Bronchial epithelial cell (primary cell): Measurements from ENCODE around the gene MYOD1. TPM values are rescaled to one million over a fixed set of nuclear protein-coding genes. Genes with fewer than 3 reads are reported as not detected.

Experiments used
- DNase-seq: peaks from one replicate; pipeline ENCODE4 v3.0.0-alpha.2; 2010; ENCODE audit warnings: low read depth
- FAIRE-seq: peaks from 2 replicates; lab custom pipeline; 2011; peaks lifted over from hg19 to GRCh38; lab: Jason Lieb, UNC
- H3K27me3 ChIP-seq: 2 replicates; pipeline ENCODE4 v1.5.1; 2011; ENCODE audit warnings: low read length; ENCODE audit not compliant: control insufficient read depth, insufficient read depth
- H3K36me3 ChIP-seq: 2 replicates; pipeline ENCODE4 v1.5.1; 2011; ENCODE audit warnings: low read length; ENCODE audit not compliant: control insufficient read depth, insufficient read depth
- H3K4me3 ChIP-seq: 2 replicates; pipeline ENCODE4 v1.5.1; 2011; ENCODE audit warnings: mild to moderate bottlenecking, low read depth, low read length, control low read depth
- CTCF ChIP-seq: IDR thresholded peaks from 2 replicates; pipeline ENCODE4 v1.5.1; 2011; ENCODE audit warnings: mild to moderate bottlenecking, moderate library complexity, low read length, control low read depth, inconsistent platforms; ENCODE audit not compliant: insufficient read depth, severe bottlenecking
- total RNA-seq: library from RNA; depleted of rRNA; stranded (reverse); fragments of >200 nt; gene quantifications from 2 replicates; pipeline ENCODE4 v1.2.1, GENCODE V29; 2014

MYOD1 gene
- not detected in 2 replicates for total RNA-seq

- no peak within 1 kb of the TSS for H3K4me3 ChIP-seq
- no peak for TF ChIP-seq CTCF
- no peaks in the 10 kb centered on the region for H3K36me3 ChIP-seq
- FAIRE-seq (no peak), DNase-seq (no peak)
- peaks cover 58% of the 10 kb centered on the region for H3K27me3 ChIP-seq
These were observed at the start of gene MYOD1 for GRCh38 chr11:17719028-17719937. Gene MYOD1 (plus strand): TSS chr11:17719571. CDS start chr11:17719783, 212 bp downstream.

DNA sequence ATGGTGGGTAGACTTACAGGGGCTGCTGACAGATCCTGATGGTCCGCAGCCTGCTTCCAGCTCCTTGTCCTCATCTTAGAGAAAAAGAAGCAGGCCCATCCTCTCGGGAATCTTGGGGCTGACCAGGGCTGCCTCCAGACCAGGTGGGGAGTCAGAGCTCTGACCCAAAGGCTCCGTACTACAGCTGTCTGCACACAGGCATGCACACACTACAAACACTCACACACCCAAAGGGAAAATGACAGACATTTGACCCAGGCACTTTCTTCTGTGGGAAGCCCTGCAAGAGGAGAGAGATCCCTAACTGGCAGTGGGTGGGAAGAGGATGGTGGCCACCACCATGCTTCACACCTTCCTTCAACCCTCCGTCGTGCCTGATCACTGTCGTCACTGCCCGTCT, 46.9 kb upstream of the MYOD1 start:
- Histone ChIP-seq H3K27me3 (peaks cover 5% of the 10 kb centered on the region), H3K4me3 (no peak overlapping the region), H3K36me3 (no peaks in the 10 kb centered on the region)
- no peak for TF ChIP-seq CTCF
- DNase-seq, result no peak
- peak; percentile 47 for FAIRE-seq

- no peaks in the 10 kb centered on the region for H3K36me3 ChIP-seq
- H3K27me3 ChIP-seq, result peaks cover 5% of the 10 kb centered on the region
- no peak for FAIRE-seq
- H3K4me3 ChIP-seq, result no peak overlapping the region
- peak; percentile 27 for DNase-seq
- TF ChIP-seq CTCF, result no peak
These were observed 45.4 kb upstream of the MYOD1 start for GRCh38 chr11:17673951-17674350.

DNA sequence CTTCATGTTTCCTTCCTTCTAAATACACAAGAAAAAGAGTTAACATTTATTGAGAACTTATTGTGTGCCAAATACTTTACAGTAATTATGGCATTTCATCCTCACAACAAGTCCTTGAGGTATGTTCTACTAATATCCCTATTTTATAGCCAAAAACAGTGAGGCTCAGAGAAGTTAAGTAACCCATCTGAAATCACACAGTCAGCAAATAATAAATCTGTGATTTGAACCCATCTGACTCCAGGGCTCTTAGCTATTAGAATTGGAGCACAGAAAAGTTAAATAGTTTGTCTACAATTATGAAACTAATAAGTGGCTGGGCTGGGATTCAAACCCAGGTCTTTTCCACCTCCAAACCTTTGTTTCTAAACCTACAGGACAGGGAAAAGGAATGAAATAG, 36.5 kb upstream of the MYOD1 start:
- no peaks in the 10 kb centered on the region for H3K36me3 ChIP-seq
- H3K27me3 ChIP-seq, result no peaks in the 10 kb centered on the region
- no peak overlapping the region for H3K4me3 ChIP-seq
- DNase-seq, result no peak
- no peak for TF ChIP-seq CTCF
- no peak for FAIRE-seq

DNA sequence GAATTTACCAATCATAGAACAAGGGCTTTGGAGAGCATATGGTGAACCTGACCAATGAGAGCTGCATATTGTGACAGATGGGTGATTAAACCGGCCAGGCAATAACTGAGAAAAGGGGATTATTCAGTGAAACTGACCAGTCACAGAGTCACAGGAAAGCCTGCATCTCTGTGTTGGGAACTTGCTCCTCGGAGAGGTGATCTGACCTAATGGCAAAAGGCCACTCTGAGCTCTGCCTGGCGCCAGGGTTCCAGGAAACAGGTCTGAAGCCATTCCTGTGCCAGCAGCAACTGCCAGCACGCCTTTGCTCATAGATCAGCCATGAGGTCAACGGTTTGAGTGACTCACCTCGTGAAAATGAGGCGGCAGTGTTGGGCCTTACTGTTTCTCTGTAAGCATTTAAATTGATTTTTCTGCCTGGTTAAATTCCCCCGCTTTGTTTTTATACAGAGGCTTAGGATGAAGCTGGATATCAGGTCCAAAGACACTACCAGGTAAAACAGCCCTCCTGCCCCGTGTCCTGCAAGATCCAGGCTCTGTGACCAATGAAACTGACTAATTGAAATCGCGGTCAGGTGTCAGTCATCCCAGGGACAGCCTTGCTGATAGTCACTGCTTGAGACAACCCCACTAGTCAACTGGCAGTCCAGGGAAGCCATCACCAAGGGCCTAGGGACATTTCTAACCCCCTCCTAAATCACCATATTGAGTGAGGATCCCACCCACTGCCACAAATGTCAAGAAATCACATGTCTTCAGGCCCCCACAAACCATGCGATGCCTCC, 35.8 kb upstream of the MYOD1 start:
- no peak for TF ChIP-seq CTCF
- FAIRE-seq, result no peak
- Histone ChIP-seq H3K36me3 (no peaks in the 10 kb centered on the region), H3K27me3 (no peaks in the 10 kb centered on the region), H3K4me3 (no peak overlapping the region)
- peak; percentile 41 for DNase-seq
